HCT116 (cell line): Measurements from ENCODE around the gene WDR37. TPM values are rescaled to one million over a fixed set of nuclear protein-coding genes. Genes with fewer than 3 reads are reported as not detected.

ENCODE experiments used
- ATAC-seq: fragments of 200-7000 bp; cut with Tn5 transposase; 2 replicates; pipeline ENCODE4 v1.9.1; 2020; ENCODE audit warnings: mild to moderate bottlenecking, moderate library complexity
- BruUV-seq: library from RNA; stranded (reverse); fragments of 400-500 nt; replicated peaks from 2 replicates; lab custom pipeline; 2021; lab: Mats Ljungman, UMichigan
- CTCF ChIA-PET: fragments of 300-600 bp; sonication (Branson Sonifier 250); formaldehyde crosslinking; loops from one replicate; lab custom pipeline; 2021; ENCODE audit warnings: antibody characterized with exemption; lab: Charles Lee
- POLR2A ChIA-PET: fragments of 300-600, 350-600 bp; sonication (Branson Sonifier 250); formaldehyde crosslinking; loops from one replicate; lab custom pipeline; 2021; ENCODE audit warnings: antibody characterized with exemption; lab: Charles Lee
- RAD21 ChIA-PET, 2 experiments: fragments of 300-600 bp; sonication (Branson Sonifier 250); formaldehyde crosslinking; loops; one replicate each; lab custom pipeline; 2023; ENCODE audit warnings: low total read pairs in 2 of 2; ENCODE audit not compliant: uncharacterized antibody in 2 of 2, unreplicated experiment in 2 of 2, low non-redundant PET in 1 of 2; lab: Charles Lee
- DNase-seq: peaks from one replicate; pipeline ENCODE4 v3.0.0-alpha.2; 2010; ENCODE audit warnings: low read depth, low spot score
- H2AFZ ChIP-seq: fragments of 200-600 bp; shearing (Covaris generic), sonication (generic); 2 replicates; pipeline ENCODE4 v1.6.1; 2017; ENCODE audit warnings: low read depth, mixed run types, mixed read lengths, antibody characterized with exemption, low read length; ENCODE audit not compliant: poor library complexity, severe bottlenecking
- H3K27ac ChIP-seq: 2 replicates; pipeline ENCODE4 v1.5.1; 2012; ENCODE audit warnings: low read depth, low read length
- H3K27me3 ChIP-seq: fragments of 200-600 bp; sonication (generic); 2 replicates; pipeline ENCODE4 v1.6.1; 2016; ENCODE audit warnings: mixed run types, low read length, mixed read lengths; ENCODE audit not compliant: insufficient read depth
- H3K36me3 ChIP-seq, 2 experiments: fragments of 200-500 bp in 1 of 2; fragments of 200-600 bp in 1 of 2; sonication (Bioruptor generic) in 1 of 2; sonication (generic) in 1 of 2; 2 replicates each; pipeline versions ENCODE4 v1.5.1 to v1.6.1; 2014 to 2016; ENCODE audit warnings: low read length in 2 of 2, inconsistent platforms in 1 of 2, mixed read lengths in 1 of 2, mixed run types in 1 of 2; ENCODE audit not compliant: insufficient read depth in 2 of 2, control insufficient read depth in 1 of 2
- H3K4me1 ChIP-seq, 2 experiments: fragments of 200-600 bp in 1 of 2; sonication (generic) in 1 of 2; 2 replicates each; pipeline versions ENCODE4 v1.5.1 to v1.6.1; 2012 to 2017; ENCODE audit warnings: low read length in 2 of 2, inconsistent platforms in 1 of 2, mild to moderate bottlenecking in 1 of 2, mixed read lengths in 1 of 2, mixed run types in 1 of 2, moderate library complexity in 1 of 2; ENCODE audit not compliant: insufficient read depth in 2 of 2, control insufficient read depth in 1 of 2
- H3K4me2 ChIP-seq: fragments of 200-600 bp; sonication (generic); 2 replicates; pipeline ENCODE4 v1.6.1; 2017; ENCODE audit warnings: mixed run types, low read length, mixed read lengths
- H3K4me3 ChIP-seq, 2 experiments: fragments of 200-600 bp in 1 of 2; sonication (generic) in 1 of 2; replicated peaks in 1 of 2; 2 replicates each; pipeline ENCODE4 v1.5.1; 2011 to 2016; ENCODE audit warnings: low read length in 2 of 2, control low read depth in 1 of 2, low read depth in 1 of 2, mild to moderate bottlenecking in 1 of 2, mixed read lengths in 1 of 2, mixed run types in 1 of 2
- H3K79me2 ChIP-seq: fragments of 200-600 bp; sonication (generic); 2 replicates; pipeline ENCODE4 v1.6.1; 2017; ENCODE audit warnings: mild to moderate bottlenecking, mixed run types, low read length, moderate library complexity, mixed read lengths; ENCODE audit not compliant: insufficient read depth
- H3K9ac ChIP-seq: fragments of 200-600 bp; sonication (generic); 2 replicates; pipeline ENCODE4 v1.6.1; 2016; ENCODE audit warnings: low read length, mixed read lengths
- H3K9me2 ChIP-seq: fragments of 200-600 bp; sonication (generic), shearing (Covaris generic); 2 replicates; pipeline ENCODE4 v1.6.1; 2017; ENCODE audit warnings: mixed run types, mild to moderate bottlenecking, moderate library complexity; ENCODE audit not compliant: insufficient read depth
- H3K9me3 ChIP-seq, 2 experiments: fragments of 200-500 bp in 1 of 2; fragments of 200-600 bp in 1 of 2; sonication (Bioruptor generic) in 1 of 2; sonication (generic) in 1 of 2; 2 replicates each; pipeline ENCODE4 v1.6.1; 2014 to 2017; ENCODE audit warnings: low read length in 2 of 2, mixed read lengths in 2 of 2, inconsistent platforms in 1 of 2, low read depth in 1 of 2, mild to moderate bottlenecking in 1 of 2, mixed run types in 1 of 2, moderate library complexity in 1 of 2; ENCODE audit not compliant: control insufficient read depth in 1 of 2, insufficient read depth in 1 of 2
- H4K20me1 ChIP-seq: fragments of 200-600 bp; sonication (generic), shearing (Covaris generic); 2 replicates; pipeline ENCODE4 v1.6.1; 2017; ENCODE audit warnings: mixed run types, mild to moderate bottlenecking, moderate library complexity; ENCODE audit not compliant: insufficient read depth
- CTCF ChIP-seq, 3 experiments: fragments of 200-600 bp in 1 of 3; sonication (generic) in 1 of 3; IDR thresholded peaks in 2 of 3; conservative IDR thresholded peaks in 1 of 3; 2 replicates each; pipeline ENCODE4 v1.5.1; 2012 to 2017; ENCODE audit warnings: low read depth in 2 of 3, low read length in 2 of 3, antibody characterized with exemption in 1 of 3, borderline replicate concordance in 1 of 3, control low read depth in 1 of 3, mild to moderate bottlenecking in 1 of 3, mixed read lengths in 1 of 3, mixed run types in 1 of 3, moderate library complexity in 1 of 3; ENCODE audit not compliant: insufficient read depth in 1 of 3
- EGR1 ChIP-seq: IDR thresholded peaks from 2 replicates; pipeline ENCODE4 v1.6.1; 2012; ENCODE audit warnings: low read depth
- MAX ChIP-seq: IDR thresholded peaks from 2 replicates; pipeline ENCODE4 v1.6.1; 2012
- POLR2A ChIP-seq: IDR thresholded peaks from 2 replicates; pipeline ENCODE4 v1.7.0; 2011; ENCODE audit warnings: borderline replicate concordance; ENCODE audit not compliant: insufficient read depth, insufficient read length; ENCODE audit errors: extremely low read depth
- ZBTB33 ChIP-seq: IDR thresholded peaks from 2 replicates; pipeline ENCODE4 v1.6.1; 2011; ENCODE audit warnings: mild to moderate bottlenecking, low read length, moderate library complexity; ENCODE audit not compliant: insufficient replicate concordance; ENCODE audit errors: extremely low read depth
- intact Hi-C: fragments of 100-400 bp; cut with micrococcal nuclease; formaldehyde crosslinking; loops from 2 replicates; pipeline ENCODE4 v1.10.0; 2022
- total RNA-seq: library from RNA; stranded (reverse); gene quantifications from one replicate; pipeline ENCODE4 v1.2.1, GENCODE V29; 2021; ENCODE audit not compliant: unreplicated experiment

The WDR37 gene
- total RNA-seq, 1 experiment from 2014 or later, result 9.1 TPM

GRCh38 chr10:1048349-1048731 is 7.8 kb upstream of the WDR37 start:
- CTCF ChIA-PET, result no interaction called here
- peaks cover 0 to 2% of the 10 kb centered on the region in 2 experiments; a peak in 2 of 4 replicates for H3K36me3 ChIP-seq
- intact Hi-C loops, result no loop called here
- peaks cover 16 to 25% of the 10 kb centered on the region in 2 experiments for H3K4me1 ChIP-seq
- TF ChIP-seq CTCF (IDR thresholded peaks at IDR 0.05 in 2 of 3, conservative IDR thresholded peaks at IDR 0.05 in 1 of 3; ENCODE audit: borderline replicate concordance in 1 of 3, insufficient read depth in 1 of 3, low read depth in 2 of 3, low read length in 2 of 3) (no peak), POLR2A (no peak), MAX (peak; percentile 23; the same call in 1 of the 2 replicates), ZBTB33 (no peak), EGR1 (no peak)
- H3K27ac ChIP-seq, result peak overlapping the region; percentile 78
- peaks cover 77% of the 10 kb centered on the region for H3K79me2 ChIP-seq
- H4K20me1 ChIP-seq, result no peaks in the 10 kb centered on the region; the same call in 1 of the 2 replicates
- H2AFZ ChIP-seq, result no peak overlapping the region
- no peak for ATAC-seq
- POLR2A ChIA-PET, result interaction anchor here (1.3 kb wide), 1 partner anchor 15 kb away, joined by 6 read pairs; no protein-coding TSS in a partner anchor
- peak overlapping the region; percentile 90 to 91 for H3K4me3 ChIP-seq
- BruUV-seq, result TSS peak; percentile 65
- peak overlapping the region; percentile 84 for H3K9ac ChIP-seq
- no peak for DNase-seq
- no peaks in the 10 kb centered on the region for H3K9me3 ChIP-seq
- no peaks in the 10 kb centered on the region for H3K27me3 ChIP-seq
- peak overlapping the region; percentile 93 for H3K4me2 ChIP-seq
- RAD21 ChIA-PET, result no interaction called here
- H3K9me2 ChIP-seq, result no peaks in the 10 kb centered on the region
